Natural killer cell (primary cell): ENCODE data around the gene MRPL10. TPM values are rescaled to one million over a fixed set of nuclear protein-coding genes. Genes with fewer than 3 reads are reported as not detected.

ENCODE experiments used
- ATAC-seq, 3 donors: fragments of 150-1000 bp in 2 of 3; fragments of 200-7000 bp in 1 of 3; cut with Tn5 transposase; 1 replicate in 1 of 3; 2 replicates in 2 of 3; pipeline ENCODE4 v1.10.0; 2021; ENCODE audit warnings: mild to moderate bottlenecking in 2 of 3, moderate library complexity in 2 of 3
- DNase-seq, 2 donors: peaks; one replicate each; pipeline versions ENCODE4 v3.0.0 to v3.0.0-alpha.2; 2013 to 2021; ENCODE audit warnings: mixed read lengths in 1 of 2
- H3K27ac ChIP-seq: one replicate; pipeline ENCODE4 v1.5.1; 2013; ENCODE audit warnings: mild to moderate bottlenecking, low read length
- H3K27me3 ChIP-seq: one replicate; pipeline ENCODE4 v1.6.1; 2013; ENCODE audit warnings: low read length; ENCODE audit not compliant: control insufficient read depth, insufficient read depth
- H3K36me3 ChIP-seq: one replicate; pipeline ENCODE4 v1.6.1; 2013; ENCODE audit warnings: low read length; ENCODE audit not compliant: control insufficient read depth, insufficient read depth
- H3K4me1 ChIP-seq: one replicate; pipeline ENCODE4 v1.6.1; 2013; ENCODE audit warnings: low read length; ENCODE audit not compliant: control insufficient read depth, insufficient read depth
- H3K4me3 ChIP-seq: one replicate; pipeline ENCODE4 v1.5.1; 2013; ENCODE audit warnings: low read length
- H3K9me3 ChIP-seq: one replicate; pipeline ENCODE4 v1.6.1; 2013; ENCODE audit warnings: low read length; ENCODE audit not compliant: control insufficient read depth, insufficient read depth
- H3K27ac Mint-ChIP-seq, 2 donors: one replicate each; pipeline ENCODE4 v1.8.0; 2022; ENCODE audit warnings: mild to moderate bottlenecking in 2 of 2, mixed read lengths in 2 of 2, moderate library complexity in 1 of 2
- H3K27me3 Mint-ChIP-seq, 2 donors: one replicate each; pipeline ENCODE4 v1.8.0; 2022; ENCODE audit warnings: low read depth in 2 of 2, mixed read lengths in 2 of 2
- H3K36me3 Mint-ChIP-seq: one replicate; pipeline ENCODE4 v1.8.0; 2022; ENCODE audit warnings: mixed read lengths
- H3K4me1 Mint-ChIP-seq, 2 donors: one replicate each; pipeline ENCODE4 v1.8.0; 2022; ENCODE audit warnings: mixed read lengths in 2 of 2
- H3K4me3 Mint-ChIP-seq: one replicate; pipeline ENCODE4 v1.8.0; 2022; ENCODE audit warnings: mild to moderate bottlenecking, moderate library complexity, mixed read lengths
- H3K9me3 Mint-ChIP-seq, 2 donors: one replicate each; pipeline ENCODE4 v1.8.0; 2022; ENCODE audit warnings: mixed read lengths in 2 of 2
- WGBS: methylation state at CpG from one replicate; pipeline ENCODE4 v1.1.7; 2013; ENCODE audit warnings: missing lambda C conversion rate; ENCODE audit not compliant: insufficient coverage; 5-methylcytosine and 5-hydroxymethylcytosine counted together
- intact Hi-C: fragments of 100-400 bp; cut with micrococcal nuclease; formaldehyde crosslinking; loops from one replicate; pipeline ENCODE4 v1.14.2; 2022
- total RNA-seq, 4 donors: library from RNA; stranded (reverse); fragments of 120-200 nt in 1 of 4; gene quantifications; one replicate each; pipeline versions ENCODE4 v1.2.3 to v1.2.4, GENCODE V29; 2013 to 2022
- TF ChIP-seq, protein P1 (sequence below): fragments of 200-600 bp; IDR thresholded peaks from one replicate; pipeline ENCODE4 v1.8.0; 2022; ENCODE audit warnings: antibody characterized with exemption

MRPL10 gene
- total RNA-seq, 3 donors from 2014 or later (not counting 1 experiment from before 2014, with no cell fraction given), result 106 to 232 (median 144) TPM

- H3K36me3 ChIP-seq, result peaks cover 70% of the 10 kb centered on the region
- H3K9me3 ChIP-seq, result no peaks in the 10 kb centered on the region
- no peak overlapping the region for H3K4me3 ChIP-seq
- ATAC-seq (no peak), DNase-seq (no peak)
- H3K27ac ChIP-seq, result no peak overlapping the region
- WGBS, result 97% methylated on average over 20 of the region's 21 CpGs
- H3K36me3 Mint-ChIP-seq, result peaks cover 16% of the 10 kb centered on the region
- H3K4me1 ChIP-seq, result peaks cover 13% of the 10 kb centered on the region
- no peak overlapping the region for H3K4me3 Mint-ChIP-seq
- TF ChIP-seq, protein P1, sequence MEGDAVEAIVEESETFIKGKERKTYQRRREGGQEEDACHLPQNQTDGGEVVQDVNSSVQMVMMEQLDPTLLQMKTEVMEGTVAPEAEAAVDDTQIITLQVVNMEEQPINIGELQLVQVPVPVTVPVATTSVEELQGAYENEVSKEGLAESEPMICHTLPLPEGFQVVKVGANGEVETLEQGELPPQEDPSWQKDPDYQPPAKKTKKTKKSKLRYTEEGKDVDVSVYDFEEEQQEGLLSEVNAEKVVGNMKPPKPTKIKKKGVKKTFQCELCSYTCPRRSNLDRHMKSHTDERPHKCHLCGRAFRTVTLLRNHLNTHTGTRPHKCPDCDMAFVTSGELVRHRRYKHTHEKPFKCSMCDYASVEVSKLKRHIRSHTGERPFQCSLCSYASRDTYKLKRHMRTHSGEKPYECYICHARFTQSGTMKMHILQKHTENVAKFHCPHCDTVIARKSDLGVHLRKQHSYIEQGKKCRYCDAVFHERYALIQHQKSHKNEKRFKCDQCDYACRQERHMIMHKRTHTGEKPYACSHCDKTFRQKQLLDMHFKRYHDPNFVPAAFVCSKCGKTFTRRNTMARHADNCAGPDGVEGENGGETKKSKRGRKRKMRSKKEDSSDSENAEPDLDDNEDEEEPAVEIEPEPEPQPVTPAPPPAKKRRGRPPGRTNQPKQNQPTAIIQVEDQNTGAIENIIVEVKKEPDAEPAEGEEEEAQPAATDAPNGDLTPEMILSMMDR, result no peak
- no peaks in the 10 kb centered on the region for H3K27me3 Mint-ChIP-seq
- H3K4me1 Mint-ChIP-seq, result peaks cover 22 to 43% of the 10 kb centered on the region in 2 donors
- H3K9me3 Mint-ChIP-seq, result no peaks in the 10 kb centered on the region
- H3K27ac Mint-ChIP-seq, result peak overlapping the region in 1 of 2 donors; percentile 11
- intact Hi-C loops, result no loop called here
- H3K27me3 ChIP-seq, result no peaks in the 10 kb centered on the region
These were observed 16.0 kb downstream of the MRPL10 start for GRCh38 chr17:47815106-47815918.

- H3K36me3 ChIP-seq, result peaks cover 81% of the 10 kb centered on the region
- DNase-seq (no peak), ATAC-seq (no peak)
- Mint-ChIP-seq H3K36me3 (peaks cover 24% of the 10 kb centered on the region), H3K27ac (peak overlapping the region in 1 of 2 donors; percentile 93), H3K4me1 (peaks cover 29 to 44% of the 10 kb centered on the region in 2 donors), H3K4me3 (no peak overlapping the region), H3K27me3 (no peaks in the 10 kb centered on the region), H3K9me3 (no peaks in the 10 kb centered on the region)
- WGBS, result 97% methylated on average over 22 of the region's 22 CpGs
- intact Hi-C loops, result no loop called here
- H3K27me3 ChIP-seq, result no peaks in the 10 kb centered on the region
- H3K4me3 ChIP-seq, result no peak overlapping the region
- peaks cover 11% of the 10 kb centered on the region for H3K4me1 ChIP-seq
- TF ChIP-seq, protein P1, result no peak
- H3K27ac ChIP-seq, result no peak overlapping the region
- no peaks in the 10 kb centered on the region for H3K9me3 ChIP-seq
These were observed 17.8 kb downstream of the MRPL10 start for GRCh38 chr17:47813512-47814031.

GRCh38 chr17:47813077-47813476 lies 18.3 kb downstream of the MRPL10 start:
- peaks cover 83% of the 10 kb centered on the region for H3K36me3 ChIP-seq
- DNase-seq (no peak), ATAC-seq (no peak)
- Mint-ChIP-seq H3K4me3 (no peak overlapping the region), H3K9me3 (no peaks in the 10 kb centered on the region), H3K4me1 (peaks cover 29 to 44% of the 10 kb centered on the region in 2 donors), H3K36me3 (peaks cover 24% of the 10 kb centered on the region), H3K27ac (peak overlapping the region; percentile 93), H3K27me3 (no peaks in the 10 kb centered on the region)
- H3K4me1 ChIP-seq, result peaks cover 11% of the 10 kb centered on the region
- intact Hi-C loops, result no loop called here
- H3K4me3 ChIP-seq, result no peak overlapping the region
- H3K9me3 ChIP-seq, result no peaks in the 10 kb centered on the region
- no peak overlapping the region for H3K27ac ChIP-seq
- H3K27me3 ChIP-seq, result no peaks in the 10 kb centered on the region
- TF ChIP-seq, protein P1, result no peak
- 98% methylated on average over 14 of the region's 14 CpGs for WGBS
